ENCODE results near the gene AGR2.

DNA sequence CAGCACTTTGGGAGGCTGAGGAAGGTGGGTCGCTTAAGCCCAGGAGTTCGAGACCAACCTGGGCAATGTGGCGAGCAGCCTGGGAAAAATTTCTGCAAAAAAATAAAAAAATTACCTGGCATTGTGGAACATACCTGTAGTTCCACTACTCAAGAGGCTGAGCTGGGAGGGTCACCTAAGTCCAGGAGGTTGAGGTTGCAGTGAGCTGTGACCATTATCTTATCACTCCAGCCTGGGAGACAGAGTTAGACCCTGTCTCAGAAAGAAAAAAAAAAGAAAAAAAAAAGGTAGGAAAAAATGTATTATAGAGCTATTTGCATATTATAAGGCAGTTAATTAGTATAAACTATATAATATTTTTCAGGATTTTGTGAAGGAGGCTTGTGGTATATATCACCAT lies 62.3 kb downstream of the AGR2 start:
- TF ChIP-seq, protein P1, sequence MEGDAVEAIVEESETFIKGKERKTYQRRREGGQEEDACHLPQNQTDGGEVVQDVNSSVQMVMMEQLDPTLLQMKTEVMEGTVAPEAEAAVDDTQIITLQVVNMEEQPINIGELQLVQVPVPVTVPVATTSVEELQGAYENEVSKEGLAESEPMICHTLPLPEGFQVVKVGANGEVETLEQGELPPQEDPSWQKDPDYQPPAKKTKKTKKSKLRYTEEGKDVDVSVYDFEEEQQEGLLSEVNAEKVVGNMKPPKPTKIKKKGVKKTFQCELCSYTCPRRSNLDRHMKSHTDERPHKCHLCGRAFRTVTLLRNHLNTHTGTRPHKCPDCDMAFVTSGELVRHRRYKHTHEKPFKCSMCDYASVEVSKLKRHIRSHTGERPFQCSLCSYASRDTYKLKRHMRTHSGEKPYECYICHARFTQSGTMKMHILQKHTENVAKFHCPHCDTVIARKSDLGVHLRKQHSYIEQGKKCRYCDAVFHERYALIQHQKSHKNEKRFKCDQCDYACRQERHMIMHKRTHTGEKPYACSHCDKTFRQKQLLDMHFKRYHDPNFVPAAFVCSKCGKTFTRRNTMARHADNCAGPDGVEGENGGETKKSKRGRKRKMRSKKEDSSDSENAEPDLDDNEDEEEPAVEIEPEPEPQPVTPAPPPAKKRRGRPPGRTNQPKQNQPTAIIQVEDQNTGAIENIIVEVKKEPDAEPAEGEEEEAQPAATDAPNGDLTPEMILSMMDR (conservative IDR thresholded peaks at IDR 0.05 in 1 of 2, IDR thresholded peaks at IDR 0.05 in 1 of 2; ENCODE audit: low read depth in 1 of 2, low read length in 2 of 2), result no peak
- no peak for TF ChIP-seq EZH2 (IDR thresholded peaks at IDR 0.05; ENCODE audit: low read length, missing control alignments)
